ENCODE results near the gene FHIT.

FHIT gene

DNA sequence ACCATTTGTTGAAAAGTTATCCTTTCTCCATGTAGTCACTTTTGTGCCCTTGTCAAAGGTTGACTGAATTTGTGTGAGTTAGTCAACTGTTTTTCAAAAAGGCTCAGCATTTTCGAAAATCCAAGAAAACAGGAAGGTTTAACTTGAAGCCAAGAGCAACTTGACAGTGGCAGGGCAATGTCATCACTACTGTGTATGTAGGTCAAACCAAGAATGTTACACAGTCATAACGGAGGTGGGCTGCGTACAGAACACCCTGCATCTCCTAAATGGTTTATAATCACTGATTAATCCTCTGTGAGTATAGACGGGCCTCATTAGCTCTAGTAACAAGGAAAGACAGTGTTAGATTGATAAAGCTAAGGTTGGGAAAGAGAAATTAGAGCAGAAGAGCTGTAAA lies 1064.9 kb downstream of the FHIT start:
- DNase-seq, result no peak

DNA sequence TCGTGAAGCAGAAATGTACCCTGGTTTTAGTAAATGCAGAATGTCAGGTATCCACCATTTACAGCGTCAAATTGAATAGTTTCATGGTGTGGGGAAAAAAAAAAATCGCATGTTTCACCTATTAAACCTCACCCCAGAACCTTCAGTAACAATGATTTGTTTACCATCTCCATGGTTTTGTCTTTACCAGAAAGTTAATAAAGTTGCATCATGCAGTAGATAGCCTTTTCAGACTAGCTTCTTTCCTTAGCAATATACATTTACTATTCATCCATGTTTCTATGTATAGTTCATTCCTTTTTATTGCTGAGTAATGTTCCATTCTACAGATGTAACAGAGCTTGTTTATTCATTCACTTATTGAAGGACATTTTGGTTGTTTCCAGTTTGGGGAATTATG lies 1066.1 kb downstream of the FHIT start:
- no peak for DNase-seq

DNA sequence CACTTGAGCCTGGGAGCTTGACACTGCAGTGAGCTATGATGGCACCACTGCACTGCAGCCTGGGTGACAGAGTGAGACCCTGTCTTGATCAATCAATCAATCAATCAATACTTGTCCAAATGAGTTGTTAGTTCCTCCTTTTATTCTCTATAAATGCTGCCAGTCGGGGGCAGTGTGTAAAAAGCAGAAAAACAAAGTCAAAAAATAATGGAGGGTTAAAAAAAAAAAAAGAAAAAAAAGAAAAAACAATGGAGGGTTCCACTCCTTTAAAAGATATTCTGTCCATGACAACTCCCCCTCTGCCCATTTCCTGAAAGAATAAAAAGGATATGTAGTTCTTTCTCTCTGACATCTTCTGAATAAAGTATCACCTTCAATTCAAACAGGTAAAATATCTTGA lies 1068.6 kb downstream of the FHIT start:
- no peak for DNase-seq

DNA sequence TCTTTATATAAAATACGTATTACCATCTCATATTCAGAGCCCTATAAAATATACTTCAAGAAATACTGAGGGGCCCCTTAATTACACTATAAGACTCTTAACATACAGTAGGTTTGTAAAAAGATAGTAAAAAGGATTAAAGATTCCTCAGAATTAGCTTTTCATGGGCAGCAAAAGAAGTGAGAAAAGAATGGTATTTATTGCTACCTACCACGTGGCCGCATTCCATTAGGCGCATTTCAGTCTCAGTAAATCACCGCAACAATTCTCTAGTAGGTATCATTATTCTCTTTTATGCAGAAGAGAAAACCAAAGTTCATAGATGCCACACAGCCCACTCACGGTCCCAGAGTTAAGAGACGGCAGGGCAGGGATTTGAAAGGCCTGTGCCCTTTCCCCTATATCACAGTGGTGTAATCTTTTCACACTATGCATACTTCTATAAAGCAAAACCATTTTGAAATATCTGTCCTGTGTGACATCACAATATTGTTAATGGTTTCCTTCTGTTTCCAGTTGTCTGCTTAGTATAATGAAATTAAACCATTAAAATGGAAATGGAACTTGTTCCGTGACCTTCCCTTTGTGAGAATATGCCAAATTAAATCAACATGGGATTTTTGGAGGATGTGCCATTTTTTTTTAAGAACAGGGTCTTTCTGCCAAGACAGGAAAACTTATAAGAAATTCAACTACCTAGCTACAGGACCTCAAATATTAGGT lies 1072.2 kb downstream of the FHIT start:
- DNase-seq, result no peak

DNA sequence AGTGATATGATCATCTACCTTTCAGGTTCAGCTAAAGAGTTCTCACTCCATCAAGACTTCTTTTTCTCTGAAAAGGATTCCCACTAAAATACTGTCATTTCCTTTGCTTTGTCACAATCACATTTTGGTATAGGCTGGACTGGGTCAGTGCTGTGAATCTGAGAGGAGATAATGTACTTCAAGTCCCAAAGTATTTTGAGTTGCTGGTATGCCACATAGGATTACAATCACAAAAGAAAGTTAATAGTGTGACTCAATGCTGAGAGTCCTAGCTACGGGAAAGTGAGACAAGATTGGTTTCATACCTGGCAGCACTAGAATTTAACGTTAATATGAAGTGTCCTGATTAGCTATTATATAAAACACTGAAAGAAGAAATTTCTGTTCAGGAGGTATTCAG lies 1073.5 kb downstream of the FHIT start:
- no peak for DNase-seq

DNA sequence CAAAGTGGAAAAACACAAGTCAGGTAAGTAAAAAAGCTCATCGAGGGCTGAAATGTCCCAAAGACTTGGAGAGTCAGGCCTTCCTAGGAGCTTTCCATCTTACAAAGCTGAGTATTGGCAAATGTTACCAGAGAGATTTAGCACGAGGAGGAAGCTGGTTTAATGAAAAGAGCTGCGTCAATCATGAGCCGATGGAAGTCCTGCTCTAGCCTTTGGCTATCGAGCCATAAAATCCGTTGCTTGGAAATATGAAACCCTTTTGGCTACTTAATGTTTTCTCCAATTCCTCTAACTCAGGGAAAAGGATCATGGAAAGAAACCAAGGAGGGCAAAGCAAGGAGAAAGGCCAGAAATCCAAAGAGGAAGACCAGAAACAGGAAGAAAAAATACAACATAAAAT lies 1074.6 kb downstream of the FHIT start:
- DNase-seq, result no peak

DNA sequence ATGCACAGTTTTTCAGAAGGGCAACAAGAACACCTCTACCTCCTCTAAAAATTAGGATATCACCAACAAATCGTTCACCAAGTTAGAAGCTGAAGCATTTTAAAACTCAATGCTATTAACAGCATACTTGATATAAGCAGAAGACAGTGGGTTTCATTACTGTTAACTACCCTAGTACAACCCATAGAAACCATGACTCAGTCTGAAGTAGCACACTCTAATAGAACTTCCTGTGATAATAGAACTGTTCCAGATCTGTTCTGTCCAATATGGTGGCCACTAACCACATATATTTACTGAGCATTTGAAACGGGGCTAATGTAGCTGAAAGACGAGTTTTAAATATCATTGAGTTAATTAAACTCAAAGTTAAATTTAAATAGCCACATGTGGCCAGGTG lies 1075.6 kb downstream of the FHIT start:
- no peak for DNase-seq

DNA sequence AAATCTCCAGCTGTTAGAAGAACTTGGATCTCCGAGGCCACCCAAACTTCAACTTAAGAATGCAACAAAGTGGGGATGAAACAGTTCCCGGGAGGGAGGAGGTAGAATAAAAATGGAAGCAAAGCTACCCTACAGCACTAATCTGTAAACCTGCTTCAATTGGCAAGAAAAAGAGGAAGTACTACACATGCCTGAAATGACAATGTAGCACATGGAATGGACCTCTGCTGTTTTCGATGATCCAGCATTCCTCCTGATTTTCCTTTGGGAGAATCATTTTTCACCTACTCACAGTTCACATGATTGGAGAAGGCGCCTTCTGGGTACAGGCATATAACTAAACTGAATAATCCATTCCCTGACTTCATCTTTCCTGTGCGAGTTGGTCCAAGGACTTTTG lies 1081.5 kb downstream of the FHIT start:
- no peak for DNase-seq

DNA sequence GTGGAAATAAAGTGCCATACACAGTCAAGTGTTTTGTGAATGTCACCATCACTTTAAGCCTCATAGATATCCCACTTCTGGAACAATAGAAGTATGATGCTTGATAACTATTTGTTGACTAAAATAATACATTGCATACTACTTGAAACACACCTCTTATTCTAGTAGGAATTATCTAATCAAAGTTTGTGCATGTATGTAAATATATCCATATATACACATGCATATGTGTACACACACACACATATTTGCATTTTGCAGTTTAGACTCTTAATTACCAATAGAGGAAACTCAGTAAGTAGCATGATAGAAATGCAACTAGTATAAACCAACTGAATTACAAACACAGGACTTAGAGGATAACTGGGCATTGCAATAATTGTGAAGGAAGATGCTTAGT lies 1084.1 kb downstream of the FHIT start:
- DNase-seq, result no peak

DNA sequence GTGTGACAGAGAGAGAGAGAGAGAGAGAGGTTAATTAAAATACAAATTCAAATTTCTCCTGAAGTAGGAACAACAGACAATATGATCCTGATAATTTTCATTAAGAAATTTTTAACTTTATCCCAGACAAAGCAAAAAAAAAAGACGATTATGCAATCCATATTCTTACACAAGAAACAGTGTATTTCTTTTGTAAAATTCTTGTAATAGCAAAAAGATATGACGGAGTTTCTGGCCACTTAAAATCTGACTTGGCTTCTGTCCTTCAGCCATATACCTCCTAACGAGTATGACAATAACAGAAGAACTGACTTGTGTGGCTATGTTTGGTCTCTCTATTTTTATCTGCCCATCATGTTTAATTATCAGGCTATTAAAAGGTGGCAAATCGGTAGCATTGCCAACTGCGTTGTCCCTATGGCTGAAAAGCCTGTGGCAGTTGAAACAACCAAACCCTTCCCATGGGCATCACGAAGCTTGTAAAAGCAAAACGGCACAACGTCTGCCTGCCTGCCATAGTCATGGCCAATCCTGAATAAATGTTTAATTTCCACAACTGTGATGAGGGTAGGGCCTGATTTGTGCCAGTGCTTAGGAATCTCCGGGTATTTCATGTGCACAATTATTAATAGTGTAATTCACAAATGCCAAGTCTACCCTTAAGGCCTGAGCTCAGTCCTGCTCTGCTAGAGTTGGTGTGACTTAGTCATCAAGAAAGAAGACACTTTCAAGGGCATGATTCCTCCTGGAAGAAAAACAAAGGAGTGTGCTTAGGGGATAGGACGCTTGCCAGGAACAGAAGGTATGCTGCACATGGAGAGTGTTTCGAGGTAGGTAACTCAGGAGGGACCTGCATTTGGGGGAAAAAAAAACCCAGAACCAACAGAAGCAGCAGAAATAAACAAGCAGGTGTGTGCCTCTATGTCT lies 1090.2 kb downstream of the FHIT start:
- no peak for DNase-seq

DNA sequence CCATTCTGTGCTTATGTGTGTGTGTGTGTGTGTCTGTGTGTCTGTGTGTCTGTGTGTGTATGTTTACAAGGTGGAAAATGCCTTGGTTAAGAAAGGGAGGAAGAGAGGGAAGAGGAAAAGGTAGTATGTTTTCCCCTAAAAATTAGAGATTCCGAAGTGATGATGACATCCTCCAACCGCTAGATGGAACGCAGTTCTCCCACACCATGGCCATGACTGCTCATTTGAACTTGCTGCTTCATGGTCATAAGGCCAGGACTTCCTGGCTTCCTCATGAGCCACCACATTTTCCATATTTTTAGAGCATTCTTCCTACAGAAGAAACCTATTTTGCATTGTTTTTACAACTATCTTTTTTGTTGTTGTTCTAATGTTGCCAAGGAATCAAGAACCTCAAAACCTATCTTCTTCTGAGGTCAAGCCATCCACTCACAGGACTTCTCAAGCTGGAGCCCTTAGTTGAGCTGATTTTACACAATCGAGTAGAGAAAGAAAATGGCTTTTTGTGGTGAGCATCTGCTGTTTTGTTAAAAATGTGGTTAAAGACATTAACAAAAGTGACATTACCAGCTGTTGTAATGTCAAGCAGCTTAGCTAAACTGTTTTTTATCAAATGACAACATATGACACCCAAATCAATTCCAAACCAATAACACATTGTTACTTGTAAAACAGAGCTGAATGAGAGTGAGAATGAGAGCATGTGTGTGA lies 1091.0 kb downstream of the FHIT start:
- no peak for DNase-seq

DNA sequence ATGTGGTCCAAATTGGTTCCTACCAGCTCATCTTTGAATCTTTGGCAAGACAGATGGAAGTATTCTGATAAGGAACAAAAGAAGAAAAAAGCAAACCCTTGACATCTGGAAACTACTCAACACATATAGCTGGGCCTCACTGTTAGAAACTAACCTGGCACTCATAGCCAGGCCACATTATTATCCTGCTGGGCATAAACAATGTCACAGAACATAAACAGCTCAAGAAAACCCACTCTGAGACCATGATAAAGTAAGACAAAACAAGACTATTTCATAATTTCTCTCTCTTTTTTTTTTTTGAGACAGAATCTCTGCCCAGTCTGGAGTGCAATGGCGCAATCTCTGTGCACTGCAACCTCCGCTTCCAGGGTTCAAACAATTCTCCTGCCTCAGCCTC lies 1093.2 kb downstream of the FHIT start:
- DNase-seq, result no peak

DNA sequence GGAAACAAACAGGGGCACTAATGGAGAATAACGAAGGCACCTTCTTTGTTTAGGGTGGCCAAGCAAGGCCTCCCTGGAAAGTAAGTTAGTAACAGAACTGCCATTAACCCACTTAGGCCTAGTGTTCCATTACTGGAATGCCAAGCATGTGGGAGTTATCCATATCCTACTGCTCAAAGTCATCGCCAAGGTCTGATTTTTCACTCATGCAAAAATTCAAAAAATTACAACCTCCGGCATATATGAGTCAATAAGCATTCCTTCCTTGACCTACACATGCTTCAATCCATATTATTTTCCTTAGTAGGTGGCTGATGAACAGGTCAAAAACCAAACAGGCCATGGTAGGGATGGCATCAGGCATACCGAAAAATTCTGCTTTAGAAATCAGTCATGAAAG lies 1097.2 kb downstream of the FHIT start:
- DNase-seq, result no peak

DNA sequence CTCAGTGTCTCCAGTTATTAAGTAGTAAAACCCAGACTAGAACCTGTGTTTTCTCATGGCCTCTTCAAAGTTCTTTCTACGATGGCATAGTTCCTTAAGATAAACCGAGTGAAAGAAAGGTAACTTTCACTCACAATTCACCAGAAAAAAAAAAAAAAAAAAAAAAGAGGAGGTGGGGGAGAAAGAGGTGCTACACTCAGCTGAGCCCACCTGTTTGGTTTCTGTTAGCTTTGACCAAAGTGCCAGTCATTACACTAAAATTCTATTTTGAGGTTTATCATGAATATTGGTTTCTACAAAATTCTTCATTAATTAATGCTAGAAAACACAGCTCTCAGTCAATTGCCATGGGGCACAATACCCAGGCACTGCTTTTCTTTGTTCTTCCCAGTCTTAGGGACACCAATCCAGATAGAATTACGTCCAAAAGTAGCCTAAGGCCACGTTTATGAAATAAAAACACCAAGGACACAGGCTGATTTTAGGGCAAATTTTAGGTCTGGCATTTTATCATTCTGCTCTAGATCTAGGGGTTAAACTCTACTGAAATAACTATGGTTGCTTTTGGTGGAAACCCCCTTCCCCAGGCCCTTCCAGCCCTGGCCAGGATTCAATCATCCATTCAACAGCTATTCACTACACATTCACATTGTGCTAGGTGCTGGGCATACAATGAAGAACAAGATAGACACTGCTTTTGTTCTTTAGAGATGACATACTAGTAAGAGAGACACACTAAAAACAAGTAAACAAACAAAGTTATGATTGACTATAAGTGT lies 1097.8 kb downstream of the FHIT start:
- no peak for DNase-seq

DNA sequence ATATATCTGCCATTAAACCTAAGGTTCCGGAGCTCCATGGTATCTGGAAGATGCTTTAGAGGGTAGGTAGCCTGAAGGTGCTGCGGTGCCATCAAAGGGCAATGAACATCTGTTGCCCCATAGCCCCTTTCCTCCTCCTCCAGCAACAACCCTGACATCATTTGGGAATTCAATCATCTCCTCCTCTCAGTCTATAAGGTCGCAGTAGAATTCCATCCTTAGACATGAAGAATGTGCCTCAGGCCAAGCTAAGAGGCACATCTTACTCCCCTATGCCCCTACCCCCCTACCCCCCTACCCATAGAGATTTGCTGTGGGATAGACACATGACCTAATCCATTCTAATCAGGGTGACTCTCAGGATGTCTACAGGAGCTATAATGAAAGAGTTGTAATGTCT lies 1101.8 kb downstream of the FHIT start:
- DNase-seq, result no peak

DNA sequence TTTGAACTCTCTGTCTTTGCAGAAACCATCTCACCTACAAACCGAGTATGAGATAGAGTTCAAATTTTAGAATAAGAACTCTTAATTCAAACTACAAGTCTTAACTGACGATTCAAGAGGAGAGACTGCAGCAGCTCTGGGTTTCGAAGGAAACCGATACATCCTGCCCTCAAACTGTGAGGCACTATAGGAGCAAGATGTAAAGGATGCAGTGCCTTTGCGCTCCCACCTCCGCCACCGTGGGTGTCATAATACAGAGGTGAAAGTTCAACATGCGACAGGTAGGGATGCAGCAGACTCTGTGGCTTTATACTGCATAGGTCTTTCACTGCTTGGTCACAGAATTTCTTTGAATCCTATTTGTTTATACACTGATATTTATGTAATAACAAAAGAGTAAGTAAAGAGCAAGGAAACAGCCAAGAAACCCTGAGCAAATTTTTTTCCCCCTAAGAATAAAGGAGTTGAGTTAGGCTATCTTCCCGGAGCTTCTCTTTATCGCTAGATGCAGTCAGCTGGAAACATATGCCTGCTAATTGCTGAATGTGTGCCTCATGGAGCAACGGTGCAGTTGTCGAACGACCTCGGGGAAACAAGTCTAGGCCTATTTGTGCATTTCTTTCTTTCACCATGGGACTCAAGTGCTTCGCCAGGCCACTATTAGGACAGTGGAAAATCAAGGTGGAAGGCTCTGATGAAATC lies 1103.9 kb downstream of the FHIT start:
- no peak for DNase-seq

DNA sequence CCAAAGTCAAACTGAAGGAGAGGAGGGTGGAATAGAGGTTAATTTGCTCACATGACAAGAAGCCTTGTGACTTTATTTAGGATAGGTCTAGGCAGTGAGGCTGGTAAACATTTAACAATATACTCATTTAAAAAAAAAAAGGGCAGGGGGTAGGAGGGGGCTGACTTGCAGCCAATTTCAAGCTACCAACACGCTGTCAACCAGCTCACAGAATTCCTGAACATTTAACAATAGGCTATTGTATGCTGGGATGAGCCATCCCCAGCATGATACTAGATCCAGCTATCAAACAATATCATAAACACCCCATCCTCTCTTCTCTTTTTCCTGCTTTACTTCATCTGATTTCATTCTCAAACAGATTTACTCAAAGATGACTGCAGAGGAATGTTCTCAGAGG lies 1105.1 kb downstream of the FHIT start:
- DNase-seq, result no peak

DNA sequence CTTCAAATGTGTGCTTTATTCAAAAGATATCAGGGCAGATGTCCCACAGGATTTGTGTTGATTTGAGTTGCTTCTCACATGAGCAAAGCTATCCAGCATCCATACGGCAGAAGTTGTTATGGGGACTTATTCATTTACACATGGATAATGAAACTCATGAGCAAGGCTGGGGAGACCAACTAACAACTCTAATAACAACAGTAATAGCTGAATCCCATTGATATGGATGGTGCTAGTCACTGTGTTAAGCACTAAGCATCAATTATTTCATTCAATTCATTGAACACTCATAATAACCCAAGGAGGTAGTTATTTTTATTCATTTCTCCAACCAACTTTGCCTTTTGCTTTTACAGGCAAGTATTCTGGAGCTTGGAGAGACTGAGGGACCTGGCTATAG lies 1107.2 kb downstream of the FHIT start:
- no peak for DNase-seq

DNA sequence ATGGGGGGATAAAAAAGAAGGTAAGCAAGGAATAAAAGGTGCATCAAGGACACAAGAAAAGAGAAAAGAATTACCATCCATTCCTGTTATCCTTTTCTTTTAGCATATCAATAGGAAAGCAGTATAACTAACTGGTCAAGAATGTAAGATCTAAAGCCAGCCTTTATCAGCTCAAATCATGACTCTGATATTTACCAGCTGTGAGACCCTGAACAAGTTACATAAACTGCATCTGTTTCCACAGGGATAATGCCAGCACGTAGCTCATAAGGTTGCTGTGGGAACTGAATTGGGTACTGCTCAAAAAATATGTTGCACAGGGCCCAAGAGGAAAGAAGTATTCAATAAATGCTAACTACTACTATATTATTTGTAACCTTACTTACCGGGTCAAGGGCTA lies 1109.2 kb downstream of the FHIT start:
- no peak for DNase-seq

DNA sequence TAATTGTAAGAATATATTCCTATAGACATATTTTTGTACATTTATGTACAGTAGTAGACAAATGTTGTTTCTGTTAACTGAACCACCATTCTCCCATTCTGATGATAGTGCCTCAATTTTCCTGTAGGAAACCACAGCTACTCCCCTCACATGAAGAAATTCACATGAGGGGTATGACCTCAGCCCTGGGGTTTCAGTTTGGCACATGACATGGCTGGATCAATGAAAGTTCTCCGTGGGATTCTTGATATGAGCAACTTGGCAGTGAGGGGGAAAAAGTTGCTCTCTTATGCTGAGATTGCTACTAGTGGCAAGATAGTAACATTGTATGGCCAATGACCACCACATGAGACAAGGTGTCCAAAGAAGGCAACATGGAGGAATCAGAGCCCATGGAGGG lies 1111.1 kb downstream of the FHIT start:
- DNase-seq, result no peak

DNA sequence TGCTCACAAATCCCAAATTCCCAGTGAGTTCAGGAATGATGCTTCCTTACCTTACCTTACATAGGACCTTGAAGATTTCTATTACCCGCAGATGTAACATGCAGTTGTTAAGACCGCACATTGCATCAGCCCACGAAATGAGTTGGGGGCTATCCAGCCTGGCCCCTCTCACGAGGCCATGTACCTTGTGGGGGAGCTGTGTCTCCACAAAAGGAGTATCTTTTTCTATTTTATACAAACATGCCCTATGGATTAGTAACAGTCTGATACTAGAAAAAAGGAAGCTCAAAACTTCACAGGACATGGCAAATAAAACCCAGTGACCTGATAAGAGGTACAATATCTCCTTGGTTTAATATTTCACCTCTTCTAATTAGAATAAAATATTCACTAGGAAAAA lies 1114.7 kb downstream of the FHIT start:
- DNase-seq, result no peak

DNA sequence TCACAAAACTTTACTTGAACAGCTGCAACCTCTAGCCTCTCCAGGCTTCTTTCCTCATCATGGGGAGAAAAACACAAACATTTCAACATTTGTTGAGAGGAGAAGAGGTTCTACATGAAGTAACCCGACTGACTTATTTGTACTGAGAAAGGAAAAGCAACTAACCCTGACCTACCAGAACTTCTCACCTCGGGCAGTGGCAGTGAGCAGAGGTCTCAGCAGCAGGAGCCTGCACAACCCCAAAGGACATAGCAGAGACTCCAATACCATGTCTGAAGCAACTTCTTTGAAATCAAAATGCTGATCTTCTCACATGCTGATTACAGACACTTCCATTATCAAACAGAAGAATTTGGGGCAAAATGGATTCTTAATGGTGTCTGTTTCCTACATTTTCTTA lies 1115.8 kb downstream of the FHIT start:
- DNase-seq, result no peak

Data from hematopoietic multipotent progenitor cell treated with erythropoietin and hydrocortisone succinate and interleukin-3 and kit ligand, for 8 days (in vitro differentiated cells).